ENCODE data around the gene PHLDA2.

Gene PHLDA2

GRCh38 chr11:2929950-2930703, 907 bp upstream of the PHLDA2 start:
- DNase-seq (ENCODE audit: low read depth in 3 of 3, low spot score in 1 of 3): no peak

DNA sequence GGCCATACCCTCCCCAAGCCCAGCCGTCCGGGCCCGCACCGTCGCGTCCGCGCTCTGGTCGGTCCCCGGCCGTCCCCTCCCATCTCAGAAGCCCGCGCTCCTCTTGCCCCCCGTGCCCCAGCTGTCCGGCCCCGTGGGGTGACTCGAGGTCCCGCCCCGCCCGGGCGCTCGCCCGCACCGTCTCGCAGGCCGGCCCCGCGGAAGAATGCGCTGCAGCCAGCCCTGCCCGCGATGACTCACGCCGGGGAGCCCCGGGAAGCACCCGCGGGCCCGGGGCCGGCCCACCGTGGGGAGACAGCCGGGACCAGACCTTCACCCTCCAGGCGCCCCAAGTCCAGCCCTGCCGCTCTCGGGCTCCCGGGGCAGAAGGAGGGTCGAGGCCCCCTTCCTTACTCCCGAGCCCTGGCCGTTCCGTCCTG, 320 bp upstream of the PHLDA2 start:
- DNase-seq (ENCODE audit: low read depth in 3 of 3, low spot score in 1 of 3): no peak

GRCh38 chr11:2927851-2928604, 1.2 kb downstream of the PHLDA2 start:
- no peak for DNase-seq (ENCODE audit: low read depth in 3 of 3, low spot score in 1 of 3)

- no peak for DNase-seq (ENCODE audit: low read depth in 3 of 3, low spot score in 1 of 3)
Measured at GRCh38 chr11:2927121-2927800, 2.0 kb downstream of the PHLDA2 start.

GRCh38 chr11:2926611-2927051, 2.6 kb downstream of the PHLDA2 start:
- DNase-seq (ENCODE audit: low read depth in 3 of 3, low spot score in 1 of 3): no peak

GRCh38 chr11:2924821-2925675, 4.2 kb downstream of the PHLDA2 start:
- no peak for DNase-seq (ENCODE audit: low read depth in 3 of 3, low spot score in 1 of 3)

DNA sequence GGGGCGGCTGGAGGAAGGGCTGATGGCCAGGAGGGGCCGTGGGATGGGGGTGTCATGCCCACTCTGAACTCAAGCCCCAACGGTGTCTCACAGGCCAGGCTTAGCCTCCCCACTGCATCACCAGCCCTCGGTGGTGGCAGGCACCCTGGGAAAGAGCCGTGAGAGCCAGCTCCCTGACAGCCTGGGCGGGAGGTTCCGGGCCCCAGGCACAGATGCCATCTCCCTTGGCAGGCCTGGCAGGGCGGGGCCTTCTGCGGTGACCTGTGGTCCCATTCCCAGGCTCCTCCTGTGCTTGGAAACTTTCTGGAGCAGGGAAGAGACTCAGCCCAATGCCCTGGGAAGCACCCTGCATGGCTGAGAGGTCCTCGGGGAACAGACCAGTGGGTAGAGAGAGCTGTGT, 4.8 kb downstream of the PHLDA2 start:
- DNase-seq (ENCODE audit: low read depth in 3 of 3, low spot score in 1 of 3): no peak

DNA sequence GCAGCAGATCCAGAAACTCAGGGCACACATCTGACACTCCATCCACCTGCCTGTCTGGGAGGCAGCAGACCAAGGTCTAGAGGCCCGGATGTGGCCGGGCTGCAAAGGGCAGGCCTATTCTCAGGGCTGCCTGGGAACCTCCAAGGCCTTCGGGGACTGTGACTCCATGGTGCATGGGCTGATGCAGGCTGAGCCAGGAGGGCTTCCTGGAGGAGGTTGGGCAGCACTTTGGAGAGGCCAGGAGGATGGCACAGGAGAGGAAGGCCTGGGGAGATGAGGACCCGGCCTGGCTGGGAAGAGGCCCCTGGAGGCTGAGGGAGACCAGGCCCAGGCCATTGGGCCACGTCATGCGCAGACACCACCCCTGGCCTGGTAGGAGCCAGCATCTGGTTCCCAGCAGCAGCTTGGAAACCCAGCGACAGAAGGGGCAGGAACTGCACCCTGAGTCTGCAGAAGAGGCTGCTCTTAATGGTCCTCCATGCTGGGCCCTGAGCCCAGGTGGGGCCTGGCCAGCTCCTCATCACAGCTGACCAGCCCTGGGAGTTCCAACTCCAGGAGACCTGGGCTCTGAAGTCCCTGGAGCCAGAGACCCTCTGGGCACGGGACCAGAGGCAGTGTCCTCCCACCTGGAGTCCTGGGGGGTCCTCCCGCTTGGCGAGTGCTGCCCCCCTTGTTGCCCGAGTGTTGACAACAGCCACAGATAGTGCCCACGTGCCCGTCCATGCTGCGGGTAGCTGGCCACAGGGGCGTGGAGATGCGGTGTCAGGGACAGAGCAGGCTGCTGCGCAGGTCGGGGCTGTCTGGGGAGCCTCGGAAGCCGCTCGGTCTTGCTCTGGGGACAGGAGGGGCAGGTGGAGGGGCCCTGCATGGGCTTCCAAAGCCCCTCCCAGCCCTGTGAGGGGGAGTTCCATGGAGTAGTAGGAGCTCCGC, 5.5 kb downstream of the PHLDA2 start:
- DNase-seq (ENCODE audit: low read depth in 3 of 3, low spot score in 1 of 3): no peak

GRCh38 chr11:2922655-2923054, 6.6 kb downstream of the PHLDA2 start:
- DNase-seq (ENCODE audit: low read depth in 3 of 3, low spot score in 1 of 3): no peak

- no peak for DNase-seq (ENCODE audit: low read depth in 3 of 3, low spot score in 1 of 3)
Measured at GRCh38 chr11:2921742-2922493, 7.3 kb downstream of the PHLDA2 start.

GRCh38 chr11:2921261-2921660, 8.0 kb downstream of the PHLDA2 start:
- DNase-seq (ENCODE audit: low read depth in 3 of 3, low spot score in 1 of 3): no peak

DNA sequence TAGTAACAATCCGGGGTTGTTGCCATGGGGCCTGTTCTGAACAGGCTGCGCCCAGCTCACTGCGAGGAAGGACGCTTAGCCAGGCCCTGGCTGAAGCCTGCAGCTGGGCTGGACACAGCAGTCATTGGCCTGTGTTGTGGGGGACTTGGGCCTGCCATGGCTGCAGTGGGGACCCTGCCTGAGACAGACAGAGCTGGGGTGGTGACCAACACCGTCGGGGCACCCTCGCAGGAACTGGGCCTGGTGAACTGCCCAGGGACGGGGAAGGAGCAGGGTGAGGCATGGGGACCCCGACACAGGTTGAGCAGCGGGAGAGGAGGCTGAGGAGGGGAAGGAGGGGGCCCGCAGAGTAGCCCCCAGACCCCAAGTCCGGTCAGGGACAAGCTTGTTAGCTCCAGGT, 8.9 kb downstream of the PHLDA2 start:
- DNase-seq (ENCODE audit: low read depth in 3 of 3, low spot score in 1 of 3): no peak

DNA sequence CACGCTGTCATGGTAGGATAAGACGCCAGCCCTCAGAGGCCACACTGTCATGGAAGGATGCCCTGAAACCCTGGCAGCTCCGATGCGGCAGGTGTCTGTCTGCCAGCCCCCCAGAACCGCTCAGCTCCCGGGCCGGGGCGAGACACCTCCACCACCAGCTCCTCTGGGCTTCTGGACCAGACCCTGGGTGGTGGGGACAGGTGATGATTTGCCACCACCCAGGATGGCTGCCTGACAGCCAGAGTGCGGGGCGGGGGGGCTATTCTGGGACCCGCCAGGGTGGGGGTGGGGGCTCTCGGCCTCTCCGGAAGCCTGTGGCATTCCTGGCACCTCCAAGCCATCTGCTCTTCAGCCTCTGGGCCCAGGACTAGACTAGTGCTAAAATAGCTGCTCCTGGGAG, 9.4 kb downstream of the PHLDA2 start:
- no peak for DNase-seq (ENCODE audit: low read depth in 3 of 3, low spot score in 1 of 3)

DNA sequence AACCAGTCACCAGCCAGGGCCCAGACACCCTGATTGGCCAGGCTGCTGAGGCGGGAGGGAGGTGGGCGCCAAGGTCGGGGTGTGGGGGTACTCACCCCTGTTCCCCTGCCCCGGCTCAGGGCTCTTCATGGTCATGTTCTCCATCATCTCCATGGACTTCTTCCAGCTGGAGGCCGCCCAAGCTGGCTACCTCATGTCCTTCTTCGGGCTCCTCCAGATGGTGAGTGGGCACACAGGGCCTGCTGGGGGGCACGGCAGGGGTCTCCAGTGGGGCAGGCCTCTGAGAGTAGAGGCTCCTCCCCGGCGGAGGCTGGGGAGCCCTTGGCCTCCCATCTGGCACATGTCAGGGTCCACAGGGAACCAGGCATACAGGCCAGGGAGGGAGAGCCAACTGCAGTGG, 10.0 kb downstream of the PHLDA2 start:
- no peak for DNase-seq (ENCODE audit: low read depth in 3 of 3, low spot score in 1 of 3)

- no peak for DNase-seq (ENCODE audit: low read depth in 3 of 3, low spot score in 1 of 3)
Measured at GRCh38 chr11:2917842-2918490, 11.3 kb downstream of the PHLDA2 start.

GRCh38 chr11:2916892-2917645, 12.2 kb downstream of the PHLDA2 start:
- no peak for DNase-seq (ENCODE audit: low read depth in 3 of 3, low spot score in 1 of 3)

DNA sequence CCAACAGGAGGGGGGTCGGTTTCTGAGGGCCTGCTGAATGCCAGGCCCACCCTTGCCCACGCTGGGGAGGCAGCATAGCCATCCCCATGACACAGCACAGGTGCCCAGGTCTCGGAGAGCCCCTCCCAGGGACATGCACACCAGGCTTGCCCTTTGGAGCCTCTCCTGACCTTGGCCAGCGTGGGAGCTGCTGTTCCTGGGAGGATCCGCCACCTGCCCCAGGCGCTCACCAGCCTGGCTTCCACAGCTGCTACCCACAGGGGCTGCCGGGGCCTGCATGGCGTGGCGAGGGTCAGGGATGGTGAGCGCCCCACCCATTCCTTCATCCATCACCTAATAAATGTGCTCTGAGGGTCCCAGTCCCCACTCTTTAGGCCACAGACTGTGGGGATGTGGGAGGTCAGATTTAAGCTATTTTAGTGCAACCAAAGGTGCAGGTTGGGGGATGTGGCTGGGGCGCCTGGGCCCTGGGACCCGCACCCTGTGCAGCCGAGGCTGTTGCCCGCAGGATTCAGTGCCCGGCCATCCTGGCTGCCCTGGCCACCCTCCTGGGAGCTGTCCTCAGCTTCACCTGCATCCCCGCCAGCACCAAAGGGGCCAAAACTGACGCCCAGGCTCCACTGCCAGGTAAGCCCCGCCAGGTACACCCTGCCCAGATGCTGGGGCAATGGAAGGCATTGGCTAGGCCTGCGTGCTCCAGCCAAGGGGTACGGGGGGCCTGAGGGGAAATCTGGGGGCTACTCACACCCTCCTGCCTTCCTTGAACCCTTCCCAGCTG, 12.9 kb downstream of the PHLDA2 start:
- DNase-seq (ENCODE audit: low read depth in 3 of 3, low spot score in 1 of 3): no peak
